Measurements from ENCODE around the gene TRIM50.
A peak's percentile ranks its signal among the peaks of the same experiment; 100 is the strongest.
"Not testable (repeated sequence)": the region's sequence is repeated elsewhere in the genome, so short reads cannot be mapped to it uniquely, and the experiment has no call there.

Gene TRIM50

GRCh38 chr7:73349763-73350162 is 21.9 kb upstream of the TRIM50 start:
- no peak for DNase-seq

DNA sequence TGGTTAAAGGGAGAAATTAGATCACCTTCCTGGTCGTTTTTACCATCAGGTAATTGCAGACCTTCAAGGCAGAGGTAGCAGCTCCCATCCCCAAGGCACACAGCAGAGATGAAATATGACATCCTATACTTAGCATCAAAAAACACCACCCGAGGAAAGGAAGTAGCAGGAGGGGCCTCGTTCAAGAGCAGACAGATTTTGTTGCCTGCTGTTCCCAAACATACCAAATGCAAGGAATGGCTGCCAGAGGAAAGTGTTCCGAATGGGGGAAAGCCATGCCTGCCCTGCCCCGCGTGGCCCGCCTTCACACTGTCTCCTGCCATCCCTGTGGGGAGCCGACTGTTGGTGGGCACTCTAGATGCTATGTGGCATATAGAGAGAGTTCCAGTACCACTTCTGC is 18.1 kb upstream of the TRIM50 start:
- no peak for DNase-seq

GRCh38 chr7:73345538-73345937 is 17.7 kb upstream of the TRIM50 start:
- no peak for DNase-seq

DNA sequence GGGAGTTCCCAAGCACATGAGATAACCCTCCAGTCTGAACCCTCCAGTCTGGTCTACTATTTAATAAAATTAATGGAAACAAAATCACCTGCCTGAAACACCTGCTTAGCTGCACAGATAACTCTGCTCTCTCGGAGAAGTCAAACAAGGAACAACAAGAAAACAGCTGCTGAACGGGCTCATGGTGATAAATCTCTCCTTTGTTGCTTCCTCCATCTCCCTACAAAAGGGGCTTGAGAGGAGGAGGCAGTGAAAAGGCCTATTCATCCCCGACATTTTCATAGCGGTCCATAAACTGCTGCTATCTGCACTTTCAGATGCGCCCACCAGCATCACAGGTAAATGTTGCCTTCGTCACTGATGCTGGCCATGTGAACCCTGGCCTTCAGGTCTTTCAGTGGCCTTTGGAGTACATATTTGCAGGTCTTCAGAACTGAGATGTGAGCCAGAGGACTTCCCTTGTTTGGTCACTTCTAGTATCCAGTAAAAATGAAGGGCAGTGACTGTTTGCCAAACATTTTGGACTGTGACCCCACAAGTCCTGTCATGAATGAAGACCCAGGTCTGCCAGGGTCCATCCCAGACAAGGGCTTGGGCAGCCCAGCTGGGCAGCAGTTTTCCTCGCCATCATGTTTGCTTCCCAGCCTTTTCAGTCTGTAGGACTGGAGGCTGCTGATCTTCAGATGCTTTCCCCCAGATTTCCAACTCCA is 15.9 kb upstream of the TRIM50 start:
- DNase-seq = no peak

- no peak for DNase-seq
Observed at GRCh38 chr7:73342645-73343044, 14.8 kb upstream of the TRIM50 start.

DNA sequence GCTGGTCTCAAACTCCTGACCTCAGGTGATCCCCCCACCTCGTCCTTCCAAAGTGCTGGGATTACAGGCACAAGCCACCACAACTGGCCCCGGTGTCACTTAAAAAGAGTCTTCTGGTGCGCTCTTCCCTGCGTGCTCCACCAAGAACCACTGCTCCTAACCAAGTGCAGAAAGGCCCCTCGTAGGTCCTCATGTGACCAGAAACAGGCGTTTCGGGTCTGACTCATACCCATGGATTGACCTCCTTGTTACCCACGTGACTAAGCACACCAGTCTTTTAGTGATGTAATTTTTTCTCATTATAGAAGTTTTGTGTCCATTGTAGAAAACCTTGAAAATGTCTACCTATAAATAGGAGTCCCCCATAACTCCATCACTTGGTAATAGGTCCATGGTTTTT is 14.0 kb upstream of the TRIM50 start:
- no peak for DNase-seq

DNA sequence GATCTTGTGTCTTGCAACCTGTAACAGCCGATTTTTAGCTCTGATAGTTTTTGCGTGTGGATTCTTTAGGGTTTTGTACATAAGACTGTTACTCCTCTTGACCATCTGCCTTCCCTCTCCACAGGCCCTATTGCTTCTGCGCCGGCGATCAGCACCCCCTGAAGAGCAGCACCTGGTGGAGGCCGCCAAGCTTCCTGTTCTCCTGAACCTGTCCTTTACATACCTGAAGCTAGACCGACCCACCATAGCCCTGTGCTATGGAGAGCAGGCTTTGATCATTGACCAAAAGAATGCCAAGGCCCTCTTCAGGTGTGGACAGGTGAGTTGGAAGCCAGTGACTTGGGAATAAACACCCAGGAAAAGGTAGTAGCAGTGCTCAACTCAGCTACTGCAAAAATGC is 12.6 kb upstream of the TRIM50 start:
- no peak for DNase-seq

DNA sequence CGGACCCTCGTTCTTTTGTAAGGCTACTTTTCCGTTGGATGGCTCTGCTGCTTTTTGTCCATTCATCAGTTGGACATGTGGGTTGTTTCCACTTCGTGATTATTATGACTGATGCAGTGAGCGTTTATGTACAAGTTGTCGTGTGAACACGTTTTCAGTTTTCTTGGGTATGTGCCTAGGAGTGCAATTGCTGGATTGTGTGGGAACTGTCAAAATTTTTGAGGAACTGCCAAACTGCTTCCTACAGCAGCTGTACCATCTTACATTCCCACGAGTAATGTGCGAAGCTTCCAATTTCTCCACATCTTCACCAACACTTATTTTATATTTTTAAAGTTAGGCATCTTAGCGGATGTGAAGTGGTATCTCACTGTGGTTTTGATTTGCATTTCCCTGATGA is 10.4 kb upstream of the TRIM50 start:
- DNase-seq = no peak

DNA sequence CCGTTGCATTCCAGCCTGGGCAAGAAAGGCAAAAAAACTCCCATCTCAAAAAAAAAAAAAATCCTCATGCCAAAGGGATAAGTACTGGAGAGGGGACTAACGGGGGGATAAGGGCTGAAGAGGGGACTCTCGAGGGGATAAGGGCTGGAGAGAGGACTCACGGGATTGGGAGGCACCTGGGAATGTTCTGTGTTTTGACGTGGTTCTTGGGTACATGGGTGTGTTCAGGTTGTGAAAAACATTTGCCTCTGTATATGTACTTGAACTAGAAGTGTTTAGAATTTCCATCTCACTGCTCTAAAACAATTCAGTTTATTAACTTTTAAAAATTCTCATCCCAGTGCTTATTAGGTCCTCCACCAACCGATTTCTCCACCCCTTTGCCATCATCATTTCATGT is 4.6 kb upstream of the TRIM50 start:
- no peak for DNase-seq

DNA sequence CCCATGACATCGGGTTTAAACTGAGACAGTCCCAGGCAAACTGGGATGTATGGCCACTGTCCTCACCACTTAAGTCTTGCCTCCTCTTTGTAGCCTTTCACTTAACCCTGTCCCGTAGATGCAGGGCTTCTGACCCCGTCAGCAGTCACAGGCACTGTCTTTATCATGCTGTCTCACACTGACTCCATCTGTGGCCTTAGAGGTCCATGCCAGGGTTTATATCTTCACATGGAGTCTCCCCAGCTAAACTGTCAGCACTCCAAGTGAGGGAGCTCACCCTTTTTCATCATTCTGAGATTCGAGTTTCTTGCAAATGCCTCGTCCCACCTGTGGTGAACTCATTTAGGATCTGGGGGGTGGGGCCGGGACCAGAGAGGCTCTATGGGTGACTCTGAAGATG is 2.9 kb upstream of the TRIM50 start:
- DNase-seq = no peak

DNA sequence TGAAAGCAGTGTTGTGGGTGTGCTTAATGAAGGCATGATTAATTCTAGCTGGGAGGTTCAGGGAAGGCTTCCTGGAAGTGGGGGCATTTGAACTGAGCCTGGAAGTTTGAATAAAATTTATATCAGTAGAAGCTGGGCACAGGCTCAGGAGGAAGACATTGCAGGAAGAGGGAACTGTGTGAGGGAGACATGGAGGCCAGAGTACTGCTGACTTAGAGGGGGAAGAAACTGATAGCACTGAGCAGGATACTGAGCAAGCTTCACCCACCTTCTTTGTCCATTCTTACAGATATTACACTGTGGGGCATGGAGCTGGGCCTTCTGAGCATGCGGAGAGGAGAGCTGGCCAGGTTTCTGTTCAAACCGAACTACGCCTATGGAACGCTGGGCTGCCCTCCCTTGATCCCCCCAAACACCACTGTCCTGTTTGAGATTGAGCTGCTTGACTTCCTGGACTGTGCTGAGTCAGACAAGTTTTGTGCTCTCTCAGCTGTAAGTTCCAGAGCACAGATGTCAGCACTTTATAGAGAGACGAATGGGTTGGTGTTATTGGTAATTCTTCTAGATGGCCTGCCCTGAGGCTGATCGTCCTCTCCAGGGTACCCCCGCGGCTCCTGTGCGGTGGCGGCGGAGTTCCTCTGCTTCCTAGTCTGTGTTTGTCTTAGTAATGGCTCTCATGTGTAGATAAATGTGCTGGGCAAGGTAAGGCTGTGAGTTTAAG is 2.1 kb upstream of the TRIM50 start:
- no peak for DNase-seq

- no peak for DNase-seq
Observed at GRCh38 chr7:73328696-73329095, 814 bp upstream of the TRIM50 start.

DNA sequence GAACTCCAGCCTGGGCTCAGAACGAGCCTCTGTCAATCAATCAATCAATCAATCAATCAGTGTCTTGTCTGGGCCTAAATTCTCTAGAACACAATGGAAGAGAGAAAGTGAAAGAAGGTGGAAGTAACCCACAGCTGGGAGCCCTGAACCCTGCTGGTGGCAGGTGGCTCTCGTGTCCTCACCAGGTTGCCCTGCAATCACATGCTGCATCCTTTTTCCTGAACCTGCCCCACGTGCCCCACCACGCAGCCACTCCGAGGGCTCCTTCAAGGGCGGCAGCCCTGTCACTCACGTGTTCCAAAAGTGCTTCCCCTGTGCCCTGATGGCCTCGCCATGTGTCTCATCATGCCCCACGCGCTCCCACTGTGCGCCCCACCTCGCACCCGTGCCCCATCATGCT is 433 bp downstream of the TRIM50 start:
- not testable (repeated sequence) for DNase-seq

- not testable (repeated sequence) for DNase-seq
Observed at GRCh38 chr7:73325424-73325823, 2.5 kb downstream of the TRIM50 start.

- DNase-seq = peak; percentile 39 to 40
Observed at GRCh38 chr7:73324081-73324845, 3.6 kb downstream of the TRIM50 start.

DNA sequence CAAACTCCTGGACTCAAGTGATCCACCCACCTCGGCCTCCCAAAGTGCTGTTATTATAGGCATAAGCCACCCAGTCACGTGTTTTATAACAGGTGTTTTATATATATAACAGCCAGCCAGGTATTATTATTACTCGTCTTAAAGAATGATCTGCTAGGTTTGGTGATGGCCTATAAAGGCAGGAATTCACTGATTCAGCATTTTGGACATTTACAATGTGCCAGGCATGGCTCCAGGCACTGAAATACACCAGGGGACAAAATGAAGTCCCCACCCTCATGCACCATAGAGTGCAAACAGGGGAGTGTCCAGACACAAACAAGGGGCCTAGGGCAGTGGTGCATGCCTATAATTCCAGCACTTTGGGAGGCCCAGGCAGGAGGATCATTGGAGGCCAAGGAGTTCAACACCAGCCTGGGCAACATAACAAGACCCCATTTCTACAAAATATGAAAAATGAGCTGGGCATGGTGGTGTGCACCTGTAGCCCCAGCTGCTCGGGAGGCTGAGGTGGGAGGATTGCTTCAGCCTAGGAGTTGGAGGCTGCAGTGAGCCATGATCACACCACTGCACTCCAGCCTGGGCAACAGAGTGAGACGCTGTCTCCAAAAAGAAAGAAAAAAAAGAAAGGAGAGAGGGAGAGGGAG is 4.3 kb downstream of the TRIM50 start:
- DNase-seq = not testable (repeated sequence)

GRCh38 chr7:73320009-73320408 is 7.9 kb downstream of the TRIM50 start:
- not testable (repeated sequence) for DNase-seq

DNA sequence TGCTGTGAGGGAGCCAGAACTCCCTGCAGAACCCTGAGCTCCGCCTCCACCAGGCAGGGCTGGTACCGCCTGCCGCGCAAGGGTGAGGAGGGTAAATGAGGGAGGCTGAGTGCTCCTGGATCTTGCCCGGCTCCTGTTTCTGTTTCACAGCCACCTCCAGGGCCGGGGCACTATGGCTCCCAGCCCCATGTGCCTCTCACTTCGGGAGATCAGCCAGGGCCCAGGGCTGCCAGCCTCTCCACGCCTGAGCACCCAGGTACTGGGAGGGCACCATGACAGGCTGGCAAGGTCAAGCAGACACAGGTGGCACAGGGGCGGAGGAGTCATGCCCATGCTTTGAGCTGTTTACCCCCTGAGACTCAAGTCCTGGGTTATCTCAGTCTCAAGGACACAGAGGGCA is 8.3 kb downstream of the TRIM50 start:
- DNase-seq = not testable (repeated sequence)

DNA sequence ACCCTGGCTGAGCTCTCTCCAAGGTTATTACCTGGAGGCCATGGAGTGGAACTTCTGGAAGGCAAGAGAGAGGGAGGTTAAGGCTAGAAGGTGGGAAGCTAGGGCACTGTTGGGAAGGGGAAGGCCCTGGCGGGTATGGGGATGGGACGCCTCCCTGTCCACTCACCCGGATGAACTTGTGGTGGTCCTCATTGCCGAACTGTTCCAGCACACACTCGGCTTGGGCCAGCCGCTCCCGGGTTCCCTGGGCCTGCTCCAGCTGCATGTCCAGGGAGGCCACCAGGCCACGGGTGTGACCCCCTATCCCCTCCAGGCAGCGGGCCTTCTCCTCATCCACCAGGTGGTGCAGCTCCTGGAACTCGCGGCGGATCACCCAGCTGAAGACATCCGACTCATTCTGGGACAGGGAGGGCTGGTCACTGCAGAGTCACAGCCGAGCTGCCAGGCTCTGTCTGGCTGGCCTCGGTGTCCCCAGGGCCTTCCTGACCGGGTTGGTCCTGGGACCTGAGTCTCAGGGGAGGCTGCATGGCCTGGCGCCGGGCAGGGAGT is 9.2 kb downstream of the TRIM50 start:
- not testable (repeated sequence) for DNase-seq

DNA sequence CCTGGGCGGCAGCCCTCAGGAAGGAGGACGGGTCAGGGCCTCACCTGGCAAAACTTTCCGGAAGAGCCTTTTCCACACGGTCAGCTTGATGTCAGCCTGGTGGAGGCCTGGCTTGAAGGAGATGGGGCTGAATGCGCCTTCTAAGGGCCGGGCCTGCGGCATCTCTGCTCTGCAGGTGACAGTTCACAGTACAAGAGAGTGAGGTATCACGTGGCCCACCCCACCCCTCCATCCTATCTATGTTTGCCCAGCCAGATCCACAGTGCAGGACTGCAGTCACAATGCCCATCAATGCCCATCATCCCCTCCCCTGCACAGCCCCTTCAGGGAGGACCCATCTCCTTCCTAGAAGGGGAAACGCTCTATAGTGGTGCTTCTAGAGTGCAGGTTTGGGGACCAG is 11.4 kb downstream of the TRIM50 start:
- no peak for DNase-seq

- no peak for DNase-seq
Observed at GRCh38 chr7:73314271-73314670, 13.6 kb downstream of the TRIM50 start.

GRCh38 chr7:73313521-73313906 is 14.4 kb downstream of the TRIM50 start:
- DNase-seq = no peak
